Ovary (tissue), 3 donors: Measurements from ENCODE around the gene AEBP2.

Experiments
- CTCF ChIP-seq, 3 donors: fragments of 450-650 bp in 2 of 3; fragments of 200-600 bp in 1 of 3; IDR thresholded peaks; one replicate each; pipeline versions ENCODE4 v1.5.1 to v1.8.0; 2016 to 2022; ENCODE audit warnings: antibody characterized with exemption in 3 of 3, mild to moderate bottlenecking in 1 of 3
- POLR2A ChIP-seq: fragments of 450-650 bp; IDR thresholded peaks from one replicate; pipeline ENCODE4 v1.6.1; 2017; ENCODE audit warnings: antibody characterized with exemption, mild to moderate bottlenecking, moderate library complexity
- donor health status: DM: no; HTN: no; CAD: no.

DNA sequence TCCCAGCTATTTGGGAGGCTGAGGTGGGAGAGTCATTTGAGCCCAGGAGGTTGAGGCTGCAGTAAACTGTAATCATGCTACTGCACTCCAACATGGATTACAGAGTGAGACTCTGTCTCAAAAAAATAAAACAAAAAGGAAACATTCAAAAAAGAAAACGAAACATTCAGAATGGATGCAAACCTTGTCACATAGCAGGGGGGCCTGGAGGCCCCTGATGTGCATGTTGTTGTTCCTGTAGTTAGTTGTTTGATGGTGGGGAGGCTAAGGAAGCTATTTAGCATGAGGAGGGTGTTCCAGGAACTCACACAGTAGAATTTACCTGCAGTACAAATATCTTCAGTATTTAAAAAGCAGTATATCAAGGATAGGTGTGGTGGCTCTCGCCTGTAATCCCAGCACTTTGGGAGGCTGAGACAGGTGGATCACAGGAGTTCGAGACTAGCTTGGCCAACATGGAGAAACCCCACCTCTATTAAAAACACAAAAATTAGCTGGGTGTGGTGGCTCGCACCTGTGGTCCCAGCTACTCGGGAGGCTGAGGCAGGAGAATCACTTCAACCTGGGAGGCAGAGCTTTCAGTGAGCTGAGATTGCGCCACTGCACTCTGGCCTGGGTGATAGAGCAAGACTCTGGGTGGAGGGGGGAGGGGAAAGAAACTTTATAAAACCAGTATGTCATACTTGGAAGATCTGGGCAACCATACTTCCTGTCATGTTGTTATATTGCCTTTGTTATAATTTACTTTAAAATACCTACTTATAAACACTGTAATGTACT, 17.6 kb upstream of the AEBP2 start:
- TF ChIP-seq POLR2A = no peak
- no peak for TF ChIP-seq CTCF (IDR thresholded peaks at IDR 0.05)
